ENCODE data around the gene TSFM.

The TSFM gene

DNA sequence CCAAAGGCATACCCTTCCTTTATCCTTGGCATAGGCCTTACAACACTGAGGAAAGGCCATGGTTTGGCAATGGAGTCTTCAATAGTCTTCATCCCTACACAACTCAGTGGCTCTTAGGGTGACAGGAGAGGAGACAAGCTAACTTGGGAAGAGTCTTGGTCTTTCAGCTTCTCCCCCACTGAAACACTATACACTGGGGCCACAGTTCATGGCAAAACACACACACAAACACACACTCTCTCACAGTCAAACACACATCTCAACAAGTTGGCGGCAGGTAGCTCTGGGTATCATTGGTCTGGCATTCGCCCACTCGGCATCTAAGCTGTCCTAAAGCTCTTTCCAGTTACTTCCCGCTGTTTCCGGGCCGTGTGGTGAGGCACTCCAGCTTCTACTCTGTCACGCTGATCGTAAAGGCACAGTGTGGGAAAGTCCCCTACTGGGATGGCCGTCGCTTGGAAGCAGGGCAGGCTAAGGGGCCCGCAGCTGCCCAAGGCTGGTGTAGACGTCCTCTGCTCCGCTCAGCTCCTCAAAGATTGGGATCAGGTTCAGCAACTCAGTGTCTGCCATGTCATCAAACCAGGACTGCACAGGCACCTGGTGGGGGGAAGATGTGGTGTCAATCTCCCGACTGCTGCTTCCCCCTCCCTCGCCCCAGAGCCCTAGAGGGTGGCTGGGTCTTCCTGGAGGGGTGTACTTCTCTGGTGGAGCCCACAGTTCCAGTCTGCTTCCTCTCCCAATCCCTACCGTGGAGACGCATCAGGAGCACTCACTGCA lies 40.7 kb downstream of the TSFM start:
- in situ Hi-C loops (cut with MboI; ENCODE audit: low pct_unique_long_range_greater_than_20kb, low sequenced_read_pairs), result no loop called here
- no peak for DNase-seq

DNA sequence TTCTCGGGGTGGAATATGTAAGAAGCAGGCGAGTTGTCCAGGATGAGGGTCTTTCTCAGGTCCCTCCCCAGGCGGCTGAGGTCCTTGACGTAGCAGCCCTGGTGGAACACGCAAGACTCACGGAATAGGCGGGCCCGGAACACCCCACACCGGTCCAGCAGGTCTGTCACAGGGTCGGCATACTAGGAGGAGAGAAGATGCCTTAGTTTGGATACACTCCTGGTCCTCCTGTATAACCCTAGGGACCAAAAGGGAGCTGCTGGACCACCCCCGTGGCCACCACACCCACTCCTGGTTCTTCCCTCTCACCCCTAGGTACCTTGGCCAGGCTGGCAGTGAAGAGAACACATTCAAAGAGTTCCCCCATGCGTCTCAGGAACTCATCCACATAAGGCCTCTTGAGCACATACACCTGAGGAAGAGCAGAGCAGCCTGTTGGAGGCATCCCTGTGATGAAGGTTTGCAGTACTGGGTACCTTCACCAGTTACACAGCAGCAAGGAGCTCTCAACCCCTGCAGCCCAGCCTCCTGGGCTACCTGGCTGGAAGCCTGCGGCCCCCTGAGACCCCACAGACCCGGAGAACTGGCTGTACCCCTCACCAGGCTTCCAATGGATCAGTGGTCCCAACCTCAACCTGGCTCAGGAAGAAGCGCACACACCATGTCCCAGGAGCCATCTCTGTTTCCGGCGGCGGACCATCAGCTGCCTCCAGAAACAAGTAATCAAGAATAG lies 41.5 kb downstream of the TSFM start:
- no peak for DNase-seq
- in situ Hi-C loops (cut with MboI; ENCODE audit: low pct_unique_long_range_greater_than_20kb, low sequenced_read_pairs), result no loop called here

DNA sequence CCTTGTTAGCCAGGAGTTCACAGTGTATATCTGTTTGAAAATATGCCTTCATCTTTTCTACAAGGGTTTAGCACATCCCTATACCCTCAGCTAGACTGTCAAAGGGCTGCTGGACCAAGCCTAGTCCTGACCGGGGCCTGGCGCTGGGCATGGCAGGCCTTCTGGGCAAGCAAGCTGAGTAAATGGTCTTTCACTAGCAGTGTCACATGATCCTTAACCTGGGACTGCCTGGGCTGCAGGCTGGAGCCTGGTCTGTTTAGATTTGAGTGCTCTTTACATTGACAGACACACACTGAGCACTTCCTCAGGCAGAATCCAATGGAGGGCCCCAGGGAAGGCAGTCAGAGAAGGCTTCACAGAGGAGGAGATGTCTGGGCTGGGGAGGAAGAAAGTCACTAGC lies 42.9 kb downstream of the TSFM start:
- in situ Hi-C loops (cut with MboI; ENCODE audit: low pct_unique_long_range_greater_than_20kb, low sequenced_read_pairs), result no loop called here

DNA sequence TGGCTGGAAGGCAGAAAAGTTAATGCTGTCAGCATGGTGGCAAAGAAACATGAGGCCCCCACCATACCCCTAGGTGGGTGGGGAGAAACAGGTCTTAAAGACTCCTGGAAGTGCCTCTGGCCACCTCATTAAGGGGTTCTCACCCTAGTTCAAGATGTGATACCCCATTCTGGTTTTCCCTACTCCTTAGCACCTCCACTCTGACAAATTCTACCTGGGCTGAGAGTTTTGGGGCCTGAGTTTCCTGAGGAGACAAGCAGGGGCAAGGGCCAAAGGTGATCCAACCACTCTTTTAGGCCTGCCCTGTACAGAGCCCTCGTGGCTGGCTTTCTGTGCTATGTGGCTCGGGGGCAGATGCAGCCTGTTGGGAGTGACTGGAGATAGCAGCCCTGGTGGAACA lies 43.8 kb downstream of the TSFM start:
- in situ Hi-C loops (cut with MboI; ENCODE audit: low pct_unique_long_range_greater_than_20kb, low sequenced_read_pairs), result no loop called here
- DNase-seq, result no peak

More for the DNA sequence above, 42.9 kb downstream of the TSFM start:
- DNase-seq, result no peak

DNA sequence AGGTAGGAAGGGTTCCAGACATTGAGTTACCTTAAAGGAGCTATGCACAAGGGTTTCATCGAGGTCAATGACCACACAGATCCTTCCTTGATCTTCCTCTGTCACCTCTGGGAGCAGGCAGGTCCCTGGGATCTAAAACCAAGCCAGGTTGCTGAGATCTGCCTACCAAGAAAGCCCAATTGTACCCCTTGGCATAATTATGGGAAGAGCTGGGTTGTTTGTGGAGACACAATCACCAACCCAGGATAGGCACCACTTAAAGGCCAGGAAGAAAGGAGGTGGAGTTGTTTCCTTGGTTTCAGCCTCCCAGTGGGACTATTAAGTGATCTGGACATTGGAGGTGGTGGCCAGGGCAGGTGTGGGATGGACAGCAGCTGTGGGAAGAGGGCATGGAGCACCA lies 44.4 kb downstream of the TSFM start:
- in situ Hi-C loops (cut with MboI; ENCODE audit: low pct_unique_long_range_greater_than_20kb, low sequenced_read_pairs), result no loop called here
- no peak for DNase-seq

DNA sequence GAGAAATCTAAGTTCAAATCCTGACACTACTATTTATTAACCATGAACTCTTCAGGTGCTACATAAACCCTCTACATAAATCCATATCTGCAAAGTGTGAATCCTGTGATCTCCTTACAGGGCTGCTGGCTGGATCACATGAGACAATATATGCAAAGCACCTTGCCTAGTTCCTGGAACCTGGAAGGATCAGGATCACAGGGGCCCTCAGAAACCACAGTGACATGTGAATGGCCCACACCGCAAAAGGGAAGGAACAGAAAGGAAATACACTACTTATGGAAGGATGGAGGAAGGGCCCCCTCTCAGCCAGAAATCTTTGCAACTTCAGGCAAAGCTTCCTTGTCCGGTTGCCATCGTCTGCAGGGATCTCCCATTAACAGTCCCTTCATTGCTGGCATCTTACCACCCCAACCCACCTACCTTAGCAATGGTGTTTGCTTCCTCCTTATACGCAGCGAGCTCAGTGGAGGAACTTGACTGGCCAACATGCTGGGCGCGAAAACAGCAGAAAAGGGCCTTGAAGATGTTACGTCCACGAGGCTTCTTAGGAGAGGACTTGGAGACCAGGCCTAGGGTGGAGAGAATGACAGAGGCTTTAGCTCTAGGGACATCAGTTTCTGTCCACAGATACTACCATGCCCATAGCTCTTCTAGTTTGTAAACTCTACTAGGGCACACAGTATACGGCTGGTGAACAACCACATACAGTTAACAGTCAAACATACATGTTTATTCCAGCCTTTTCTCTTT lies 46.6 kb downstream of the TSFM start:
- DNase-seq, result peak; percentile 51
- in situ Hi-C loops (cut with MboI; ENCODE audit: low pct_unique_long_range_greater_than_20kb, low sequenced_read_pairs), result no loop called here

DNA sequence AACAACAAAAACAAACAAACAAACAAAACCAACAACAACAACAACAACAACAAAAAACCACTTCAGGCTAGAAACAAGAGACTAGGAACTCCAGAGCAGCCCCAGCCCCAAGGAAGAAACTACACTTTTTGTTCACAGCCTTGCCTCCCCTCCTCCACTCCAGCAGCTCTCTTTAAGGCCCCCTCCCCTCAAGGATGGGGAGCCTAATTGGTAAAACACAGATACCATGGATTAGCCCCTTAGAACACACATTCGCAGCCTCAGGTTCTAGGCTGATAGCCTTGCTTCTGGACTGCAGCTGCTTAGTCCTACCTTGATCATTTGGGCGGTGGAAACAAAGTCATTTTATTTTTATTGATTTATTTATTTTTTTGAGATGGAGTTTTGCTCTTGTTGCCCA lies 47.8 kb downstream of the TSFM start:
- in situ Hi-C loops (cut with MboI; ENCODE audit: low pct_unique_long_range_greater_than_20kb, low sequenced_read_pairs), result no loop called here
- DNase-seq, result no peak

DNA sequence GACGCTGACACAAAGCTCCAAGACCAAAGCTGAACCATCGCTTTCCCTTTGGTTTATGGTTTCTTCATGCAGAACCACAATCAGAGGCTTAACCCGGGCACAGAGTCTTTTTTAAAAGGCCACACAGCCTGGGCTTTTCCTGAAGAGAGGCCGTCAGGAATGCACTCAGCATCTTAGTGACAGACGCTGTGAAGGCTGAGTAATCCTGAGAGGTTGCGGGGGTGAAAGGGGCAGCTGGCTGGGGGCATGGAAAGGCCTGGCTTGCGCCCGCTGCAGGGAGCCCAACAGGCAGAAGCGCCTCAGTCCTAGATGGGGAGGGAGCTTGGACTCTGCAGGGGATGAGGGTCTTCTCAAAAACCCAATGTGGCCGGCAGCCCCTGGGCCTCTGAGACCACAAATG lies 50.4 kb downstream of the TSFM start:
- no peak for DNase-seq
- in situ Hi-C loops (cut with MboI; ENCODE audit: low pct_unique_long_range_greater_than_20kb, low sequenced_read_pairs), result no loop called here

DNA sequence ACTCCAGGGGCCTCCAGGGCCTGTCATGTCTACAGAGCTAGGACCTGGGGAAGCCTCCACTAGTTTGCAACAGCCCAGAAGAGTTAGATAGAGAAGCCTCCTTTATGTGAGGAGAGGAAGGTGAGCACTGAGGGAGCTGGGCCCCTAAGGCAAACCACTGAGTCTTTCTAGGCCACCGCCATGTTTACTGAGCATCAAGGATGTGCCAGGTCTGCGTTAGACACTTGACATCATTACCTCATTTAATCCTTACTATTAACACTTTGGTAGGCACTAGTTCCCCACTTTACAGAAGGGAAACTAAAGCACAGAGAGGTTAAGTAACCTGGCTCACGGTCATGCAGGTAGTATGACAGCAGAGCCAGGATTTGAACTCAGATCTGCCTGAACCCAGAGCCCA lies 51.1 kb downstream of the TSFM start:
- in situ Hi-C loops (cut with MboI; ENCODE audit: low pct_unique_long_range_greater_than_20kb, low sequenced_read_pairs), result no loop called here

DNA sequence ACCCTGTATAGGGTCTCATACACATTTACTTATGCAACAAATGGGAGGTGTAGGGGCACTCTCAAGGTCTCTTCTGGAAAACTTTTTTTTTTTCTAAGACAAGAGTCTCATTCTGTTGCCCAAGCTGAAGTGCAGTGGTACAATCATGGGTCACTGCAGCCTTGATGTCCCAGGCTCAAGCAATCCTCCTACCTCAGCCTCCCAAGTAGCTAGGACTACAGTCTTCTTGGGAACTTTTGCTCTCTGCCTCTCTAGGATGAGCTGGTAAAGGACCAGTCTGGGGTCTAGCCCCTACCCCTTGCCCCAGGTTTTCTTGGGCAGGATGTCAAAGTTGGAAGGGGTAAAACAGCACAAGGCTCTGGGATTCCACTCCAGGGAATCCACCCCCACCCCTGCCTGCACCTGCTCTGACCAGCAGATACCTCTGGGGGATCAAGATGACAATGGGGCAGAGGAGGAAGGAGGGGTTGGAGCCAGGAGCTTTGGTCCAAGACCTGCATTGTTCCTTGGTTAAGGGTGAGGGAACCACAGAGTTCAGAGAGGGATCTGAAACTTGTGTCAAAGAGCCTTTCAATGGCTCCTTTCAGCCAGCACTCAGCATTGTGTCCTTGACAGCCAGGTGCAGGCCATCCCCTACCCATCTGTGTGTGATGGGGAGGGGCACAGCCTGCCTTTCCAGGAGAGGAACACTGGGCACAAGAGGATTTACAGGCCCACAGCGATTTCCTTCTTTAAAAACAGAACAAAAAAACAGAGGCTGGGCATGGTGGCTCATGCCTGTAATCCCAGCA lies 51.7 kb downstream of the TSFM start:
- in situ Hi-C loops (cut with MboI; ENCODE audit: low pct_unique_long_range_greater_than_20kb, low sequenced_read_pairs), result no loop called here
- DNase-seq, result no peak

More for the DNA sequence above, 51.1 kb downstream of the TSFM start:
- DNase-seq, result no peak

DNA sequence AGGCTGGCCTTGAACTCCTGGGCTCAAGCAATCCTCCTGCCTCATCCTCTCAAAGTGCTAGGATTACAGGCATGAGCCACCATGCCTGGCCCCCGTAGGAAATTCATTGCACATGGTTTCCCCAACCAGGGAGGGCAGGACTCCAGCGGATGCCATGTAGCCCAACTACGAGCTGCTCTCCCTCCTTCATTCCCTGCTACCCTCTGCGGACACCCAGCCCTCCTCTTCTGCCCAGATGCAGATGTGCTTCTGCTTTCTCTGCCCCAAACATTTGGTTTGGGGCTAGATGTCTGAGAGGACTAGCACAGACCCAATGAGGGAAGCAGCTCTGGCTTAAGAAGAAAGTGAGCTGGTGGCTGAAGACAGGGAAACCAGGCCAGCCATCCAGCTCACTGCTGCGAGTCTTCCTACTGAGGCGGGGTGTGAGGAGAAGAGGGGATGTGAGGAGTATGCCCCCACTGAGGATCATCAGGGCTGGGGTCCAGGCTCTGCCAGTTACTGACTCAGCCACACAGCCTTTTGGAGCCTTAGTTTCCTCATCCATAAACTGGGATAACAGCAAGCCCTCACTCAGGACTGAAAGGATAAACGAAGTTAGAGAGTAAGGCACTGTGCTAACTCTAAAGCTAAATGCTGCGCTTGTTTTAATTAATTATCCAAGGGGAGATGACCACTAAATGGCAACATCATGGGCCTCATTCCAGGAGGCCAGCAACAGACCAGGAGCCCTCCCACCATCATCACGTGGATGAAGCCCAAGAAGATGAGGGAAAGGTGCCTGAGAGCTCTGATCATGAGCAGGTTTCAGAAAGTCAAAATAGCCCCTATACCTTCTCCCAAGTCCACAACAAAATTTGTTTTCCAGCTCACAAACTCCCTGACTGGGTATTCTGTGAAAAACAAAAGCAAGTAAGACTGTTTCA lies 53.0 kb downstream of the TSFM start:
- in situ Hi-C loops (cut with MboI; ENCODE audit: low pct_unique_long_range_greater_than_20kb, low sequenced_read_pairs), result no loop called here

DNA sequence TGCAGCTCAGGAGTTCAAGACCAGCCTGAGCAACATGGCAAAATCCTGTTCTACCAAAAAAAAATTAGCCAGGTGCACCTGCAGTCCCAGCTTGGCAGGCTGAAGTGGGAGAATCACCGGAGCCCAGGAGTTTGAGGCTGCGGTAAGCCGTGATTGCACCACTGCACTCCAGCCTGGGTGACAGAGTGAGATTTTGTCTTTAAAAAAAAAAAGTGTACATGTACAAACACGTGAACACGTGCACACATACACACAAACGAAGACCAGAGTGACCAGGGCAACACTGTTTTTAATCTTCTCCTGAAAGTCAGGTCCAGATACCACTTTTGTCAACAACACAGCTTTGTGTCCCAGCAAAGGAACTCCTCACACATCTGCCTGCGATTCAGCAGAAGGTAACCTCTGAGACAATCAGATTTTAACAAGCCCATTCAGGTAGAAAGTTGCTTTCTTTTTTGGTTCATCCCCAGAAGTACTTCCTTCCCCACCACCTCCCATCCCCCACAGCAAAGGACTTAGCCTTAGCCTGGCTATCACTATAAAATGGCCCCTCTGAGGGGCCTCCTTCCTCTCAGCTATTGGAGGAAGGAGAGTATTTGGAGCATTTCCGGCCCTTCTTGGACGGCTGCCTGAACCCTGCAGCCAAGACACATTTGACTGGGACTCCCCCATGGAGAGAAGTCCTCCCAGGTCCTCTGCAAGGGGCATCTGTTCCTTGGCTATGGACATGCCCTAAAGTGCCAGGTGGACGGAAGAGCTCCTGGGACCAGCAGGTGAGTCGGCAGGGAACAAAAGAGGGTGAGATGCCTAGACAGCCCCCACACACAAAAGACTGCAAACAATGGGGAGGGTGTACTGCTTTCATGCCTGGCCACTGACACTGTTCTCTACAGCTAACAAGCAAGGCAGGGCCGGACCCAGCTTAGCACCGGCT lies 54.1 kb downstream of the TSFM start:
- in situ Hi-C loops (cut with MboI; ENCODE audit: low pct_unique_long_range_greater_than_20kb, low sequenced_read_pairs), result no loop called here
- peak; percentile 92 for DNase-seq

More for the DNA sequence above, 53.0 kb downstream of the TSFM start:
- DNase-seq, result peak; percentile 87

DNA sequence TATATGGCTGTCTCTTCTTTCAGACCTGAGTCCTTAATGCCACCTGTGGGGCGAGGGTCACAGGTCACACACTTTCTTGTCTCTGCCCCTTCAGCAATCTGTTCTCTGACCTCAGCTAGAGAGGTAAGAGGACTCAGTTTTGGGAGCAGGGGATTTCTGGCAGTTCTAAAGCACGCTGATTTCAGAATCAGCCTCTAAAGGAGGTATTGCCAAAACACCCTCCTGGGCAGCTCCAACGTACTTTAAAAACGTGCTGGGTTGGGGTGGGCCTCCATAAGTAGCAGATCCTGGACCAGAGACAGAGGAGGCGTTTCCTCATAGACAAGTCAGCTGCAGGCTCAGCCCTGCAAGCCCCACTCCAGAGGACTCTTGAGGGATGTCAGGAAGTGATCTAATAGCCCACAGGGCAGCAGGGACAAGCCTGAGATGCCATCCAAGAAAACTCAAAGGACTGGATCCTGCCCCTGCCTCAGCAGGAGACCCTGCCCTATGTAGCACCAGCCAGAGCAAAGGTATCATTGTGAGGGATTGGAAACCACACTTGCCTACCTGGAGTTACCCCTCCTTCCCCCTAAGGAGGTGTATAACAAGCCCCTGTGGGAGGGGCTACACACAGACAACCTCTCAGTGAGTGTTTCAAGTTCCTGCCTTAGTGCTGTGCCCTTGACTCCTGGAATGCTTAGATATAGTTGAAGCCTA lies 55.4 kb downstream of the TSFM start:
- DNase-seq, result peak; percentile 66
- in situ Hi-C loops (cut with MboI; ENCODE audit: low pct_unique_long_range_greater_than_20kb, low sequenced_read_pairs), result no loop called here

DNA sequence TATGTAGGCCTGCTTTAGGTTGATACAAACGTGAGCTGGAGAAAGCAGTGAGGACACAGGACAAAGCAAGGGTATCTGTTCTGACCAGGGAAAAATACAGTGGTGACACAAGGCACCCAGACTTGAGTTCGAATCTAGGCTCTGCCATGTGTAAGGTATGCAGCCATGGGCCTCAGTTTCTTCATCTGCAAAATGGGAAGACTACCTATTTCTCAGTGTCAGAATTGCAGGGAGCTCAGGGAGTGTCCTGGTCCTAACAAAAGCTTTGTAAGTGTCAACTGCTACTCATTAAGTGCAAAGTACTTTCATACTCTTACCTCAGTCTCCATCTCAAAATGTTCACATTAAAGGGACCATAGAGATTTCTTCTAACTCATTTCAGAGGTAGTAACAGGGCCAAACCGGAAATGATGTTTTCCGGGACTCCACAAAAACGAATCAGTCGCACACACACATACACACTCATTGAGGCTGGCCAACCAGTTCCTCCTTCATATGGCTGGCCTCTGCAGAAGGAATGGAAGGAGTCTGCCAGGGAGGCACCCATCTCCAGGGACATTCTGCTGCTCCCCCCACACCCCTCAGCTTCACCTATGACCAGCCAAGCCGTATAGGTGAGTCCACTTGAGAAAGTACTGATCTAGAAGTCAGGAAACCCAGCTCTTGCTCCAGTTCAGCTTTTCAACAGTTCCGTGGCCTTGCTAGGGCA lies 56.2 kb downstream of the TSFM start:
- in situ Hi-C loops (cut with MboI; ENCODE audit: low pct_unique_long_range_greater_than_20kb, low sequenced_read_pairs), result no loop called here
- DNase-seq, result peak; percentile 88

DNA sequence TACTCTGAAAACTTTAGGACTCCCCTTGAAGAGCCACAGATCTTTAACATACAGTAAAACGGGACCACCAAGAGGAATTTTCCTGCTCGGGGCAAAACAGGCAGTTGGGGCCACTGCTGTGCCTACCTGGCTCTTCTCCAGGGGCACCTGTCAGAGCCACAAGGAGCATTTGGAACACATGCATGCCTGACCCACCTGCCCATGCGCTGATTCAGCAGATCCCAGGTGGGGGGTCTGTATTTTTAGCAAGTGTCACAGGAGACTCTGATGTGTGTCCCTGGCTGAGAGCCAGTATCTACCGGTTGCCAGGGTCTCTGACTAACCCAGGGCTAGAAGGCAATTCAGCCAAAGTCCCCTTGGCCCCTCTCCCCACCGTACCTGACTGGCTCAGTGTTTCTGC lies 57.4 kb downstream of the TSFM start:
- in situ Hi-C loops (cut with MboI; ENCODE audit: low pct_unique_long_range_greater_than_20kb, low sequenced_read_pairs), result no loop called here
- no peak for DNase-seq

DNA sequence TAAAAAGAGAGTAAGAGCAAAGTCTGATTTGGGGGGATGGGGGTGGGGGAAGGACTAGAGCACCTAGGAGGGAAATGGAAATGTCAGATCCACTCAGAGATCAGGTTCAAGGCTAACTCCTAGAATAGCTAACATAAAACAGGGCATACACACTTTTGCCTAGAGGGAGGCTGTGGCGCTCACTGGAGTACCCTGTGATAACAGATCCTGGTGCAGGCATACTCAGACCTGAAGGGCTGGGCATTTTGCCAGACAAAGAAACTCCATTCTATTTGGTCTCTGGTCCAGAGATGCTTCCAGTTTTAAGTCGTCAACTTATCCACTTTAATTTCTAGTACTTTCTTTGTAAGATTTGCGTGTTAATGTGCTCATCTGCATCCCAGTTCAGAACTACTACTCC lies 58.1 kb downstream of the TSFM start:
- in situ Hi-C loops (cut with MboI; ENCODE audit: low pct_unique_long_range_greater_than_20kb, low sequenced_read_pairs), result no loop called here
- no peak for DNase-seq
